ENCODE results near the gene ELAVL1.
A peak's percentile ranks its signal among the peaks of the same experiment; 100 is the strongest.
"Not testable (repeated sequence)": the region's sequence is repeated elsewhere in the genome, so short reads cannot be mapped to it uniquely, and the experiment has no call there.

Gene ELAVL1

DNA sequence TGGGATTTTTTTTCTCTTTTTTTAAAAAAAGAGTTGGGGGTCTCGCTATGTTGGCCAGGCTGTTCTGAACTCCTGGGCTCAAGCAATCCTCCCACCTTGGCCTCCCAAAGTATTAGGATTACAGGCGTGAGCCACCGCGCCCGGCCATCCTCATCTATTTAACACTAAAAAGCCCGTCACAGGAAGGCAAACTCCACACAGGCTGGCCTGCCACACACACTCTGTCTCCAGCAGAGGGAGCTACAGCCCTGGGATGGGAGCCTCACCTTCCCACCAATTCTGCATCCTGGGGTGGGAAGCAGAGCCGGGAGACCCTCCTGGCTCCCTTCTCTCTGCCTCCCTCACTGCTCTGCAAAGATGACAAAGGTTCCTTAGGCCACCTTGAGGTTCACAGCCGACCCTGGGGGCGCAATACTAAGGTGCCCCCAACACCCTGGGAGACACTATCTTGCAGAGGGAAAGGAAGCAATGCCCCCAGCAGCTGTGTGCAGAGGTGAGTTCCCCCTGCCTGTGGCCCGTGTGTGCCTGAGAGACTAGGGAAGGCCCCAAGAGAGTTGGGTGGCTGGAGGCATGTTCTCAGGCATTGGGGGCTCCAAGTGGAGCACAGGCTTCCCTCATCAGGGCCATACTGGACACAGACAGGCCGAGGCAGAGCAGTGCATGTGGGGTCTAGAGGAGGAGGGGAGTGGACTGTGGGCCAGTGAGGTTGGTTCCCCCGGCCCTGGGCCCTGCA, 34.6 kb downstream of the ELAVL1 start:
- DNase-seq (ENCODE audit: low read depth, low spot score), result no peak

DNA sequence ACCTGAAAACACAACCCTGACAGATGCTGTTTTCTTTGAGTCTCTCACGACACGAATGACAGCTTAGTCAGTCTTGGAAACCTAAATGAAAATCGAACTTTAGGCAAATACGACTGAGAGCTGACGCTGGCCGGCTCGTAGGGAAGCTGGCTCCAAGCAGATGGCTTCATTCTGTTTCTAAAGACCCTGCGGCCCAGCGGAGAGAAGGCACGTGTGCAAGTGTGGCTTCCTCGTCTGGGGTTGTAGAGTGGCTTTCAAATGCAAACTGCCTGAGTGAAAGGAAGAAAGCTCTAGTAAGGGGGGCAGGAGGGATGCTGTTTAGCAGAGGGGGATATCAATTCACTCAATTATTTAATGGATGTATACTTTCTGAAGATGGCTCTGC, 35.9 kb downstream of the ELAVL1 start:
- no peak for DNase-seq (ENCODE audit: low read depth, low spot score)

DNA sequence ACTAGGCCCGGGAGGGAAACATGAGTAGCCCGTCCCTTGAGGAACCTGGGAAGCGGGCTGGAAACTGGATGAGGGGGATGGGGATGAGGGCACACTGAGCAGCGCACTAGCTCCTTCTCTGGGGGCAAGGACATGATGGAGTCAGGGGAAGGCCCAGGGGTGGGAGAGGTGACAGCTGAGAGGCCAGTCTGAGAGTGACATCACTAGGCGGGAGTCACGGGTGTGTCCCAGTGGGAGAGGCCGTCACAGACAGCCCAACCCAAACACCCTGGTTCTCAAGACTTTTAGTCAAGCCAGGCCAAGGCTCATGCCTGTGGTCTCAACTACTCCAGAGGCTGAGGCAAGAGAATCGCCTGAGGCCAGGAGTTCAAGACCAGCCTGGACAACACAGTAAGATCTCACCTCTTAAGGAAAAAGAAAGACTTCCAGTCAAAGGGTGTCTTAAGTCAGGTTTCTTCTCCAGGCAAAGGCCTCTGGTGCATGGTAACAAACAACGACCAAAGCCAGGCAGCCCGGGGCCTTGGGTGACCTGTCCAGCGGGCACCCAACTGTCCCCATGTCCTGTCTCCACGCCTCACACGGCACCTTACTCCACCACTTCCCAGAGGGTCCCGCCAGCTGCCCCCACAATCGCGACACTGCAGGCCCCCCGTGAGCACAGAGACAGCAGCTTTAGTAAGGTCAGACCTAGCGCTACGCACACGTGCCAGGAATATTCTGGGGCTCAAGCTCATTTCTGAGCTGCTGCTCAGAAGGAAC, 36.5 kb downstream of the ELAVL1 start:
- no peak for DNase-seq (ENCODE audit: low read depth, low spot score)

DNA sequence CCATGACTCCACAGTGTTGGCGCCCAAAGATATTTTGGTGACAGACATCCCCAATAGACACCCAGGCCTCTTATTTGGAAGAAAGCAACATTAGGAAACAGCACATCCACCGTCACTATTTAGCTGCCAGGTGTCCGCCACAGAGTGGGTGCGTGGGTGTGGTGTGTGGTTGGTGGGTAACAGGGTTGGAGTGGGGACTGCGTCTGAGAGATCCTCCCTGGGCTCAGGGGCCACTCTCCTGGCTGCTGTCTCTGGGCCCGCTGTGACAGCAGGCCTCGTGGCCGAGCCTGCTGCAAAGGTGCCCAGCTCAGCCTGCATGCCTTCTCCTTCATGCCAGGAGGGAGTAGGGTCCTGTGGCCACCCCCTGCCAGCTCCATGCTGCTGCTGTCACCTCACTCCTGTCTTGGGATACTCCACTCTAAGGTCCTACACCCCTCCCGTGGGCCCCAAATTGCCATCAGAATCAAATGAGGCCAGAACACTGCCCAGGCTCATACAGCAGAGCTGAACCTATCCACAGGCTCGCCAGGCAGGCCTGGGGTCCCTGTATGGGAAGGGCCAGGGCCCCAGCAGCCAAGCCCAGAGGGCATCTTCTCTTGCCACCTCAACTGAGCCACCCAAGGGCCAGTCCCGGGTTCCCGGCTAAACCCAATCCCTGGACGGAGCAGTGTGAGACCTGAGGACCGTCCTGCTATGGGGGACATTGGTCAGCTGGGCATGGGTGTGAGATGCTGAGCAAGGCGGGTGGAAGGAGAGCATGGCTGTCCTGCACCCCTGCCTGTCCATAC, 37.2 kb downstream of the ELAVL1 start:
- no peak for DNase-seq (ENCODE audit: low read depth, low spot score)

DNA sequence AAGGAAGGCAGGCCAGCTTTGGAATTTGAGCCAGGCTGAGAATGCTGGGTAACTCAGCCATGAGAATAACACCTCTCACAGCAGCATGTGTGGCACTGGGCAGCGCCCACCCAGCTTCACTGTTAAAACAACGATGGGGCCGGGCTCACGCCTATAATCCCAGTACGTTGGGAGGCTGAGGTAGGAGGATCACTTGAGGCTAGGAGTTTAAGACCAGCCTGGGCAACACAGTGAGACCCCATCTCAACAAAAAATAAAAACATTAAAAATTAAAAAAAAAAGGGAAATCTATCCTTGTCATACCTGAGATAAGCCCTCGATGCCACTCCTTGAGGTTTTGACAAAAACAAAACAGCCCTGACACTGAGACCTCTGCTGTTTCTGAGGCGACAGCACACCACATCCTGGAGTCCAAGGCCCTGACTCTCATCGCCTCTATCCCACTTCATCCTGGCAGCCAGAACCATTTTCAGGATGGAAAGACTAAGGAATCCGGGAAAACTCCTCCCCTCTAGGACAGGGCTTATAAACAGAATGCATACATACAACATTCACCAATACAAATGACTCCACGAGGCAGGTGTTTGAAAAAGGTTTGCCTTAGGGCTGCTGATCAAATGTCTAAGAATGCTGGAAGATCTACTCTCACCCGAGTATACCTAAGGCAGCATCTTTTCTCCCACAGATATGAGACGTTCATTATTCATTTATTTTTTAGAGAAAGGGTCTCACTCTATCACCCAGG, 39.3 kb downstream of the ELAVL1 start:
- DNase-seq (ENCODE audit: low read depth, low spot score), result no peak

DNA sequence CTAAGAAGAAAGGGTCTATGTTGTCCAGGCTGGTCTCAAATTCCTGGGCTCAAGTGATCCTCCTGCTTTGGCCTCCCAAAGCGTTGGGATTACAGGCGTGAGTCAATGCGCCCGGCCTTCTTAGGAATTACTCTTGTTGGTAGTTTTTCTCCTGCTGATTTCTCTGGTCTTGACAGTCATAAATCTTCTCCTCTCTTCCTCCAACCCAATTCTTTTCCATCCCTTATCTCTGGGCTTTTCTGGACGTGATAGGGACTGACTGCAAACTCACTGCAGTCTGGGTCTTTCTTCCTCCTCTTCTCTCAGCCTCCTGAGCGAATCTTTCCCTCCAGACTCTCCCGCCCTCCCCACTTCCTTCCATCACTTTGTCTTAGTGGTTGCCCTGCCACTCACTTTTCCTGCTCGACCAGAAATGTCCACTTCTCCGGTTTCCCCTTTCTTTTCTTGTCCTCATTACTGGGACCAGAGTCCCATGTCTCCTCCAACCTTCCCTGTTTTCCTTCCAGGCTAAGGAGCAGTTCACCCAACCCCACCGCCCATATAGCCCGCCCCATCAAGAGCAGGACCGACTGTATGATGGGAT, 40.1 kb downstream of the ELAVL1 start:
- DNase-seq (ENCODE audit: low read depth, low spot score), result no peak

DNA sequence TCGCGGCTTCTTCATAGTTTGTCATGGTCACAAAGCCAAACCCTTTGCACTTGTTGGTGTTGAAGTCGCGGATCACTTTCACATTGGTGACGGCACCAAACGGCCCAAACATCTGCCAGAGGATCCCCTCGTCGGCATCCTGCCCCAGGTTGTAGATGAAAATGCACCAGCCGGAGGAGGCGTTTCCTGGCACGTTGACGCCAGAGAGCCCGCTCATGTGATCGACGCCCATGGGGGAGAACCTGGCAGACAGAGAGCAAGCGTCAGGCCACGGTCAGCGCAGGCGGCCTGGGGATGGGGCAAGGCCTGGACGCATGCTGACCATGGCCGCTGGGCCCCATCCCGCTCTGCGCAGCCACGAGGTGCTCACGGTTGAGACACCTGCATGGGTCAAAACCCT, 41.9 kb downstream of the ELAVL1 start:
- no peak for DNase-seq (ENCODE audit: low read depth, low spot score)

DNA sequence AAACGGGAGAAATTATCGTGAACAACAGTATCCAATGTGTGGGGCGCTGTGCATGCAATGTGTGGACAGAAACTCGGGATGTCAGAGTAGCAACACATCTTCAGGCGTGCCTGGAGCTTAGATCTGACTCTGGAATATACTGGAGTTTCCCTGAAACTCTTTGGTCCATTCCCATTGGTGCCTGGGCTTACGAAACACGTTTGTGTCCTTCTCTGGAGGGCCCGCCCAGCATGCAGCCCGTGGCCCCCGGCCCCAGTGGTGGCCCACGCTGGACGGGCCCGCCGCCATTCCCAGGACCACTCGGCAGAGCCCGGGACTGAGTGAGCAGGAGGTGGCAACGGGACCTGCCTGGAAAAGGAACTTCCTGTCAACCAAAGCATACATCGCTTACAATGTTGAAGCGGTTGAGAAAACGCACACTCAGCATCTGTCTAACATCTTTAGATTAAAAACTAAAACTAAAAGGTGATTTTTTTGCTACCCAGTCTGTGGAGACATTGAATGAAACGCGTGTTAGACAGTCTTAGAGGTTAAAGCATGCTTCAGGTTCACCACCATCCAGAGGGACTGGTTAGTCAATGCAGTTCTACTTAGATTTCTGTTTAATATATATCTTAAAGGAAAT, 42.7 kb downstream of the ELAVL1 start:
- DNase-seq (ENCODE audit: low read depth, low spot score), result no peak

DNA sequence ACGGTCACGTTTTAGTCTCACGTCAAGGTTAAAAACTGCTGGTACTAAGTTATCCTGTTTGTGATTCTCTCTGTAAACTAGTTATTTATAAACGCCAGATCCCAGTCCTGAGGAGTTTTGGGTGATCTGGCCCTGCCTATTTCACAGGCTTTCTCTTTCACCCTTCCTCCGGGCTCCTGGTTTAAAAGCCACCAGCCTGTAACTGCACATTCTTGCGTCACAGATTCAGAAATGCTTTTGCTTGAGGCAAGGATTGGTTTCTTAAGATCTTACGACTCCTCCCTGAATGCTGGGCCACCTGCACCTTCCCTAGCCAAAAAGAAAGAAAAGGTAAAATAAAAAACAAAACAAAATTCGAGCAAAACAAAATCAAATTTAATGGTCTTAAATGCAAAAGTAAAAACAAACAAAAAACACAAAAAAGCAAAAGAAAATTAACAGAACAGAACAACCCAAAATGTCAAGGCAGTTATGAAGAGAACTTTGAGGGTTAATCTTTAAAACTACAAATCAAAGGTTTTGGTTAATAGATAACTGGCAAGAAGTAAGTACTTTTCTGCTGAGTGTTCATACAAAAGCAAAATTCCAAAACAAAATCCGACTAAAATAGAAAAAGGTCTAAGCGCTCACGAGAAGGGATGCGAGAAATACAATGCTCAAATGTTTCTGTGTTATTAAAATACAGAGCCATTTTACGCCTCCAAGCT, 43.4 kb downstream of the ELAVL1 start:
- no peak for DNase-seq (ENCODE audit: low read depth, low spot score)

DNA sequence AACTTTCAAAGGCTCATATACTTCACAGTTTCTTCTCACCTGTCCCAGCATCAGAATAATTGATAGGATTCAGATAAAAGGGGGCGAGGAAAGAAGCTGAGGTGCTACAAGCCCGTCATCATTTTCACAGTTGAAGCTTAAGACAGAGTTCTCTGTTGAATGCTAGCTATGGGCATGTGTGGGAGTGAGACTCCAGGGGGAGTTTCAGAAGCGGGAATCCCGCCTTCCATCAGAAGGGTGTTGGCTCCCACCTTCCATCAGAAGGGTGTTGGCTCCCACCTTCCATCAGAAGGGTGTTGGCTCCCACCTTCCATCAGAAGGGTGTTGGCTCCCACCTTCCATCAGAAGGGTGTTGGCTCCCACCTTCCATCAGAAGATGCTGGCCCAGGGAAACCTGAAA, 44.4 kb downstream of the ELAVL1 start:
- not testable (repeated sequence) for DNase-seq (ENCODE audit: low read depth, low spot score)

DNA sequence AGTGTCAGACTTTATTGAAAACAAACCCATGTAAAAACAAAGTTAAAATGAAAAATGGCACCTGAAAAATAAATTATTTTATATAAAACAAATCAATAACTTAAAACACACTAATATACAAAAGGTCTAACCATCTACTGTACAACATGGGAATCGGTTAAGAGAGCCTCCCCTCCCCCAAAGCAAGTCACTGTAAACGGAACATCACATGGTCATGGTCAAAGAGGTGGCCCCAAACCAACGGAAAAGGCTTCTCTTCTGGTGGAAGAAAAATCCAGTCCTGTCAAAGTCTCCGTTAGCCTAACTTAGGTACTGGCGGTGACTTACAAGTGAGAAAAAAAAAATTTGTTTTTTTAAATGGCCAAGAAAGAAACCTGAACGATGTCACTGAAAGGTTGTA, 46.2 kb downstream of the ELAVL1 start:
- no peak for DNase-seq (ENCODE audit: low read depth, low spot score)

DNA sequence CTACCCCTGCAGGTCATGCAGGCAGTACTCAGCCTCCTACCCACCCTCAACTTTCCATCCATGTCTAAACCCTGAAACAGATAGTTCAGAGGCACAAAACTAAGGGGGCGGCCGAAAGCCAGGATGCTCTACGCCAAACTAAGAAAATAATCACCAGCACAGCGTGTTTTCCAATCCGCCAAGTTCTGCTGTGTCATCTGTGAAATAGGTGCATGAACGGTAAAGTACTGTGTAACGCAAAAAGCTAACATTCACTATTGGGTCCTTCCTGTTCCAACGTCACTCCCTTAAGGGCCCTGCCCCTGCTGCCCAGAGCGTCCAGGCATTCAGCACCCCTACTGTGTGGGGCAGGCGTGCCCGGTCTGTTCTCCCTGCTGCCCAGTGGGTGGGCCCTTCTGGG, 49.7 kb downstream of the ELAVL1 start:
- no peak for DNase-seq (ENCODE audit: low read depth, low spot score)

DNA sequence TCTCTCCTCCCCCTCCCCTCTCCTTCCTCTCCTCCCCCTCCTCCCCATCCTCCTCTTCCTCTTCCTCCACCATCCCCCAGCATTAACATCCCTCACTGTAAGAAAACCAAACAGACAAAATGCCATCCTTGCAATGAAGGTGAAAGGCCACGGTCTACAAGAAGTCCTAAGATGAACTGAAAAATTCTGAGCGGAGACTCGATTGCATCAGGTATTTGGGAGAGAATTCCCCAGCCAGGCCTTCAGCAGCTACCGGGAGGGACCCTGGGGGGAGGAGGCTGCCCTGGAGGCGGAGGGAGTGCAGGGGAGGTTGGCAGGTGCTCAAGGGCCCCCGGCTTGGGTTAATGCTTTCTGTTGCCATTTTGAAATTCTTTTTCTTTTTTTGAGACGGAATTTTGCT, 51.9 kb downstream of the ELAVL1 start:
- no peak for DNase-seq (ENCODE audit: low read depth, low spot score)

DNA sequence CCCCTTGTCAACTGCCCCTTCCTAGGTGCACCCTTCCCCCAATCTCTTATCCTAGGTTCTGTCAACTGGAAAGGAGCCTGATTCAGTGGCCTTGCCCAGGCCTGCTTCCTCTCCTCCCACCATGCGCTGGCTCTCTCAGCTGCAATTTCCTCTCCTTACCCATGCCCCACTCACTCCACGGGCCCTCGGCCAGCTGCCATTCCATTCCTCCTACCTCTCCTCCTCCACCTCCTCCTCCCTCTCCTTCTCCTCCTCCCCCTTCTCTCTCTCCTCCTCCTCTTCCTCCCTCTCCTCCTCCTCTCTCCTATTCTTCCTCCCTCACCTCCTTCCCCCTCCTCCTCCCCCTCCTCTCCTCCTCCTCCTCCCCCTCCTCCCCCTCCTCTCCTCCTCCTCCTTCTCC, 52.4 kb downstream of the ELAVL1 start:
- DNase-seq (ENCODE audit: low read depth, low spot score), result no peak

DNA sequence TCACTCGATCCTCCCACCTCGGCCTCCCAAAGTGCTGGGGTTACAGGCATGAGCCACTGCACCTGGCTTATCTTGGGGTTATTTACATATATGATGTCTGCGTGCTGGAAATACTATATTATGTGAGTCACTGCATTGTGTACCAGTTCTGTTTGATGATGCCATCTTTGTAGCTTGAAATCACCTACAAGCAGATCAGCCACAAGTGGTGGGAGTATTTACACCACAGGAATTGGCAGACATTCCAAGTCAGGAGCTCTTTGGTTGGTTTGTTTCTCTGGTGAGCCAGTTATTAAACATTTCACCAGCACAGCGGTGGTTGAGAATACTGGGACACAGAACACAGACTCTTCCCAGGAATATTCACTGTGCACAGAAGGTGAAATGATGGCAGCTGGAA, 57.5 kb downstream of the ELAVL1 start:
- DNase-seq (ENCODE audit: low read depth, low spot score), result no peak

DNA sequence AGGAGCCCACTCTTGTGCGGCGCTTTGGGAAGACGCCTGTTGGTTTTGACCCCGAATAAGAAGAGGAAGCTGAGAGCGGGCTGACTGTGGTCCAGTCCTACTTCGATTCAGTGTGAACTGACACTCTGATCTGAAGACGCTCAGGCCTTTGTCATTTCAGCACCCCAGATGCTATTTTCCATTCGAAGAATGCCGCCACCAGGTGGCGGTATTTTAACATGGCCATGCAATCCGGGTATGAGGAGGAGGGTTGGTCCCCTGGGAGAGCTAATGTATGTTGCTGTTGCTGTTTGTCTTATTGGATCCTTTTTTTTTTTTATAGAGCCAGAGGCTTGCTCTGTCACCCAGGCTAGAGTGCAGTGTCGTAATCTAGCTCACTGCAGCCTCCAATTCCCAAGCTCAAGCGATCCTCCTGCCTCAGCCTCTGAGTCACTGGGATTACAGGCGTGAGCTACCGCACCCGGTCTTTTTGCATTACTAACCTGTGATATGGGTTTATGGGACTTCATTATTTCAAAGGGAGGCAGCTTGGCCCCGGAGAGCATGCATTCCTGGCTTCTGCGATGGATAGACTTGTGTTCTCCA, 61.2 kb downstream of the ELAVL1 start:
- peak; percentile 72 for DNase-seq (ENCODE audit: low read depth, low spot score)

DNA sequence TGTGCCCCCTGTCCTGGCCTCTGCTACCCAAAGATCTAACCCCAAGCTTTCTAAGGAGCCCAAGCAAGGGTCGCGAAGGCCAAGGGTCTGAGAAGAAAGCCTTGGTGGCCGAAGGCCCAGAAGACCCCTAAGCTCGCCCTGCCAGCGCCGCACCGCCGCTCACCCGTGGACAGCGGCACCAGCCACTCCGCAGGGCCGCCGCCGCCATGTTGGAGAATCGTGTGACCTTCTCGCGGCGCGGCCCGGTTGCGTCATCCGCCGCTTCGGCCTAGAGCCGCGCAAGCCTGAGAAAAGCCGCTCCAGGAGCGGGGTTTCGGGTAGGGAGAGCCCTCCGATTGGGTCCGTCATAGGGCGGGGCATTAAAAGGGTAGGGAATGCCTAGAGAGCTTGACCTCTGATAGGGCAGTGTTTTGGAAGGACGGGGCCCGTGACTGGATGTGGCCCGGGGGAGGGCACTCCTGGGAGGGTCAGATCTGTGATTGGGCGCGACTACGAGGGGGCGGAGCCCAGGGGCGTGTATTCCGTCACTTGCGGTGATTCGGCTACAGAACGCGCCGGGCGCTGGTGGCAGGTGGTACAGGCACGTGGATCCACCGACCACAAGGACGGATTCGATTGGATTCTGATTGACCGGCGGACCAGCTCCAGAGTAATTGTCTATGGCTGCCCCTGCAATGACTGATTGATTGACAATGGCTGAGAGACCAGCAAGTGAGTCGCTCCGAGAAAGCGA, 61.8 kb downstream of the ELAVL1 start, which contains the start of gene TIMM44:
Gene TIMM44 (minus strand): TSS at position 223 of the 733 bp plus-strand sequence. CDS start 15 bp downstream, at position 208.
- DNase-seq (ENCODE audit: low read depth, low spot score), result peak; percentile 97

DNA sequence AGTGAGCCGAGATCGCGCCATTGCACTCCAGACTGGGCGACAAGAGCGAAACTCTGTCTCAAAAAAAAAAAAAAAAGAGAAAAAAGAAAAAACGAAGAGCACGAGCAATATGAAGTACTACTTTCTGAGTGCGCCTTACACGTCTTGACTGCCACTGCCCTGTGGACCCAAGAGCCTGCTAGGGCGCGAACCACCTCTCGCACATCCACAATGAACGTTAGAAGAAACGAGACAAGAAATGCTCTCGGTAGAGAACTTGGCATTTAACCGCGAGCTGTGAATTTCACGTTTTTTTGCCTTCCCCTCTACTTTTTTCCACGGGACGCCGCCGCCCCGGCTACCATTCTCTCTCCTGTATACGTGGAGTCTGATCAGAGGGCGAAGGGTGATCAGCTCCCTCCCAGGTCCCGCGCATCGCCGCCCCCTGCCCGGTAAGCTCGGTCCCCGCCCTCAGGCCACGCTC, 62.4 kb downstream of the ELAVL1 start:
- no peak for DNase-seq (ENCODE audit: low read depth, low spot score)

All from activated naive CD8-positive, alpha-beta T cell treated with anti-CD3 and anti-CD28 coated beads, Interleukin-2, amount 50 U/mL, for 16 hours (primary cell).